ENCODE data around the gene MIGA2.

Gene MIGA2

DNA sequence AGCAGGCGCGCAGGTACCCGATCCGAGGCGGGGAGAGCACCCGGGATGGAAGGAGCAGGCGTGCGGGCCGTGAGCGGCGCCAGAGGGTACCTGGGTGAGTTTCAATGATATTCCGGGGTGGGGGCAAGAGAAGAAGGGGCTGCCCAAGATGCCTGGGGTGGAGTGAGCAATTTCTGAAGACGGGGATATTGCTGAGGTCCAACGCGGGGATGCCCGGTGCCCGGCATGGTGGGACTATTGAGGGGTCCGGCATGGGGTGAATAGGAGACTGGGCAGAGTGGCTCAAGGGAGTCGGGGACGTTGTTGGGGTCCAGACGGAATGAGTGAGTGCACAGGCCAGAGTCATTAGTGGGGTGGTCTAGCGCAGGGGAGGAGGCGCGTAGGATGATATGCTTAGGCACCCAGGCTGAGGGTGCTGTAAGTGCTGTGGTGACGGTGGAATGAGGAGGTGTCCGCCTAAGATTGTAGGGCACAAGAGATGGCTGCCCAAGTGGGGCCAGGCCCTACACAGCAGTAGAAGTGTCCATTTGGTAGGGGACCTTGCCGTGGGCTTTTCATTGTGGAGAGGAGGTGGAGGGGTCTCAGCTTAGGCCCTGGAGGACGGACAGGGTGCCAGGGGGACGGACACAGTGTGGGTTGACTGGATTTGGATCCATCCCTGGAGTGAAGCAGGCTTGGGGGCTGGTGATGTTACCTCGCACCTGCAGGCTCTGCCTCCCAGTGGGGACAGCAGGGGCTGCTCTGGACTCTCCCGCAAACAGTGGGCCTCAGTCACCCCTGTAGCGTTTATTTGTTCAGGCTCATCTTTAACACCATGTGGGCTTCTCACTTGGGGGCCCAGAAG lies 719 bp downstream of the MIGA2 start:
- DNase-seq (ENCODE audit: low read depth in 2 of 2): no peak

GRCh38 chr9:129037767-129038098 lies 1.3 kb downstream of the MIGA2 start:
- DNase-seq (ENCODE audit: low read depth in 2 of 2): no peak

GRCh38 chr9:129038109-129038852 lies 1.9 kb downstream of the MIGA2 start:
- DNase-seq (ENCODE audit: low read depth in 2 of 2): no peak

DNA sequence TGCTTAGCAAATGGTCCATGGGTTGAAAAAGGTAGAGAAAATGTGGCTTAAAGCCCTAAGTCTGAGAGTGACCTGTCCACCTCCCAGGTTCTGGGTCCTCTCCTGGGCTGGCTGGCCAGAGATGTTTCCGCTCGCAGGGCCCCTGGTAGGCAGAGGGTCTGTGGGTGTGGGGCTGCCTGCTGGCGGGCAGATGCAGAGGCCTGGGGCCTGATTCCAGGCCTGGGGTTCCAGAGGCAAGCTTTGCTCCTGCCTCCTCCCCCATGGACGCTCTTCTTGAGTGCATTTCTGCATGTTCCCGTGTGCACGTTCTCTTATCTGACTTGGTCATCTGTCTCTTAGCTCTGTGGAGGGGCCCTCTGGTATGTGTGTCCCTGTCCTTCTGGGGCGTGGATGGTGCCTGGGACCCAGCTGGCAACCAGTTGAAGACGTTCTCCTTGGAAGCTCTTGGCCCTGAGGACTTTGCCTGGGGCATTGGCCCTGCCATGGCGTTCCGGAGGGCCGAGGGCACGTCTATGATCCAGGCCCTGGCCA lies 3.8 kb downstream of the MIGA2 start:
- DNase-seq (ENCODE audit: low read depth in 2 of 2): no peak

DNA sequence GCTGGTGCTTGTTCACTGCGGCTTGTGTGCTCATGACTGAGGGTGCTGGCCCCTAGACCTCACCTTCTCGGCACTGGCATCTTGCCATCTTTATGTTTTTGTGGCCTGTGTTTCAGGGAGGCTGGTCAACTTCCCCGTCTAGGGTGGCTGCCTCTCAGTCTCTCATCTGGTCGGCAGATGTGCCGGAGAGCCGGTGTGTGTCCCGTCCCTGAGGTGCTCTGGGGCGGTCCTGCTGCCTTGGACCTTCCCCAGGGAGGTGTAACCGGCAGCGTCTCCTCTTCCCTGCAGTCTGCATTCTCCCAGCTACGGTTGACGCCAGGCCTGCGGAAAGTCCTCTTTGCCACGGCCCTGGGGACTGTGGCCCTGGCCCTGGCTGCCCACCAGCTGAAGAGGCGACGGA lies 5.6 kb downstream of the MIGA2 start:
- no peak for DNase-seq (ENCODE audit: low read depth in 2 of 2)

- no peak for DNase-seq (ENCODE audit: low read depth in 2 of 2)
Observed at GRCh38 chr9:129052592-129052991, 16.2 kb downstream of the MIGA2 start.

DNA sequence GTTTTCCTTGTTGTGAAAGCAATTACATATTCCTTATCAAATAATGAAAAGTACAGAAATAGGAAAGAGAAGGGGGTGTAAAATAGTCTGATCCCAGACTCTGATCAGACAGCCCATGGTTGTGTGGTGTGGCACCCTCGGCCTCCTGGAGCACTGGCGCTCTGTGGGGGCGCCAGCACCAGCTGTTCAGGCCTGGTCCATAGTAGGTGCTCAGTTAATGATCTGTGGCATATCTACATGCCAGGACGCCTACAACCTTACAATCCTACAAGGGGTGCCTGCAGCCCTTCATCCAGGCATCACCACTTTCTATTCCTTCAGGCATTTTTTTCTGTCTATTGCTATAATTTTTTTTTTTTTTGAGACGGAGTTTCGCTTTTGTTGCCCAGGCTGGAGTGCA lies 16.6 kb downstream of the MIGA2 start:
- no peak for DNase-seq (ENCODE audit: low read depth in 2 of 2)

- DNase-seq (ENCODE audit: low read depth in 2 of 2): no peak
Observed at GRCh38 chr9:129054163-129054851, 17.9 kb downstream of the MIGA2 start.

DNA sequence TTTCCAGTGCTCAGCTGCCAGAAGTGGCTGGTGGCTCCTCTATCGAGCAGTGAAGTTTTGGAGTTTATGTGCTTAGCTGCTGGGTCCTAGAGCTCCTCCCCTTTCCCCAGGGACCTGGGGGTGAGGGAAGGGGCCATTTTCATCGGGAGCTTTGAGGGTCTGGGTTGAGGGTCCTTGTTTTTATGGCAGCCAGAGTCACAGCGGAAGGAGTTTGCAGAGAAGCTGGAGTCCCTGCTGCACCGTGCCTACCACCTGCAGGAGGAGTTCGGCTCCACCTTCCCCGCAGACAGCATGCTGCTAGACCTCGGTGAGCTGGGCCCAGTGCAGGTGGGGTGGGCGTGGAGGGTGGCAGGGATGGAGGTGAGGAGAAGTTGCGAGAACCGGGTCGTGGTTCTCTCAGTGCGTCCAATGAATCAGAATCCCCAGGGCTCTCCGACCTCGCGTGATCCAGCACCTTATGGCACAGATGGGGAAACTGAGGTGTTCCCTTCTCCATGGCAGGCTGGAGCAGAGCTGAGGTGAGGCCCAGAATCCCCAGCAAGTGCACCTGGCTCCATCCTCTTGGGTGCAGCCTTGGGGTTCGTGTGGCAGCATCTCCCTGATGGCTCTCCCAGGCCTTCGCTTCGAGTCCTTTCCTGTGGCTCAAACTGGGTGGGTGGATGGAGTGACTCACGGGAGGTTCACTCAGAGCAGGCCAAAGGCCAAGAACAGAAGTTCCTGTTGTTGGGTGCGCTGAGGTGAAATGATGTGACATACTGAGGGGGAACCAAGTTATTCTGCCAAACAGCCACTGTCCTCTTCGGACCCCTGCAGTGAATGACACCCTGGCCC lies 22.8 kb downstream of the MIGA2 start:
- no peak for DNase-seq (ENCODE audit: low read depth in 2 of 2)

GRCh38 chr9:129059796-129060785 lies 23.7 kb downstream of the MIGA2 start:
- no peak for DNase-seq (ENCODE audit: low read depth in 2 of 2)

DNA sequence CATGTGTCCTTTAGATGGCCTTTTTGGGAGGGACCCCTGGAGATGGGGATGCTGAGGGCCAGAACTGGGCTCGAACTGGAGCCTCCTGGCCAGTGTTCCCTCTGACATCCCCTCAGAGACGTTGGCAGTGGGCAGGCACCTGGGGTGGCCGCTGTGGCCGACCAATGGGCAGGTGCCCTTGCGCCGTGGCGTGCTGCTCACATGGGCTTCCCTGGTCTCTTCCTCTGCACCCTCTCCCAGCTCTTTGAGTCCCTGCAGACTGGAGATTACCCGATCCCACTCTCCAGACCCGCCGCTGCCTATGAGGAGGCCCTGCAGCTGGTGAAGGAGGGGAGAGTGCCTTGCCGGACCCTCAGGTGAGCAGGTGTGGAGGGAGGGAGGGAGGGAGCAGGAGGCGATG lies 24.6 kb downstream of the MIGA2 start:
- DNase-seq (ENCODE audit: low read depth in 2 of 2): no peak

- DNase-seq (ENCODE audit: low read depth in 2 of 2): no peak
Observed at GRCh38 chr9:129063061-129063460, 26.6 kb downstream of the MIGA2 start.

- no peak for DNase-seq (ENCODE audit: low read depth in 2 of 2)
Observed at GRCh38 chr9:129064499-129064908, 28.1 kb downstream of the MIGA2 start.

DNA sequence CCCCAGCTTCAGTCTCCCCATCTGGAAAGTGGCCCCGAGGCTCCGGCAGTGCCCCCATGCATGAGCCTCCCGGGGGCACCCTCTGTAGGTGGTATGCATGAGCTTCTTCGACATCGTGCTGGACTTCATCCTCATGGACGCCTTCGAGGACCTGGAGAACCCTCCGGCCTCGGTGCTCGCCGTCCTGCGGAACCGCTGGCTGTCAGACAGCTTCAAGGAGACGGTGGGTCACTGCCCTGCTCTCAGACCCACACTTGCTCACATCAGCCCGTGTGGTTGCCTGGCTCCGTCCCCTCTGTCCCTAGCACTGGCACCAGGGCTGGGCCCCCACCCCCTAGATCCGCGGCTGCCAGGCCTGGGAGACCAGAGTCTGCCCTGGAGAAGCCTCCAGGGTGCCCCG lies 31.7 kb downstream of the MIGA2 start:
- DNase-seq (ENCODE audit: low read depth in 2 of 2): no peak

GRCh38 chr9:129068990-129069861 lies 32.8 kb downstream of the MIGA2 start:
- peak in 1 of 2 donors; percentile 34 for DNase-seq (ENCODE audit: low read depth in 2 of 2)

DNA sequence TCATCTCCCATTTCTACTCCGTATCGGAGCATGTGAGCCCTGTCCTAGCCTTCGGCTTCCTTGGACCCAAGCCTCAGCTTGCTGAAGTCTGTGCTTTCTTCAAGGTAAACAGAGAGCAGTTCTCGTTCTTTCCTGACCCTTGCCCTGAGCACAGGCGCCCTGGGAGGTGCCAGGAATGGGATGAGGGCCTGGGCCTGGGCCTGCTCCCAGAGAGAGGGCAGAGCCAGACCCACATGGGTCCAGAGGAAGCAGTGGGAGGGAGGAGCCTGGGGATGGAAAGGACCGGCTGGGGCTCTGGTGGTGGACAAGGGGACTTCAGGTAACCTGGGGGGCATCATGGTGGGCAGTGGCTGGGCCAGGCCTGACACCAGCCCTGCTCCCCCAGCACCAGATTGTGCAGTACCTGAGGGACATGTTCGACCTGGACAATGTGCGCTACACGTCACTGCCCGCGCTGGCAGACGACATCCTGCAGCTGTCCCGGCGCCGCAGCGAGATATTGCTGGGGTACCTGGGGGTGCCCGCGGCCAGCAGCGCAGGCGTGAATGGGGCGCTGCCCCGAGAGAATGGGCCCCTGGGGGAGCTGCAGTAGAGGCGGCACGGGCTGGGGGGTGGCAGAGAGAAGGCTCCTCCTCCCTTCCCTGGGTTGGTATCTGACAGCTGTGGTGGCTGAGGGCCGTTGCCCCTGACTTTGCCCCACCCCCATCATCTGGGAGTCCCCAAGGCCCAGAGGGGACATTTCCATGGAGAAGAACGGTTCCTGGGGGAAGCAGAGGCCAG lies 33.6 kb downstream of the MIGA2 start:
- DNase-seq (ENCODE audit: low read depth in 2 of 2): no peak

GRCh38 chr9:129070696-129071525 lies 34.5 kb downstream of the MIGA2 start:
- DNase-seq (ENCODE audit: low read depth in 2 of 2): no peak
